ENCODE data around the gene MSI2. TPM values are rescaled to one million over a fixed set of nuclear protein-coding genes. Genes with fewer than 3 reads are reported as not detected.
A peak's percentile ranks its signal among the peaks of the same experiment; 100 is the strongest.

The MSI2 gene
- total RNA-seq, 2 experiments from 2014 or later: 131 to 164 TPM

GRCh38 chr17:57636274-57636673, 380.0 kb downstream of the MSI2 start:
- ChIA-PET POLR2A (interaction anchor here (1.1 to 1.8 kb wide), 5 partner anchors 11 to 83 kb away, joined by 3 to 6 read pairs (median 4); no protein-coding TSS in a partner anchor), CTCF (ENCODE audit: unreplicated experiment) (interaction anchor here (0.5 to 1.2 kb wide), 4 partner anchors 14 to 39 kb away, joined by 3 to 4 read pairs (median 3); no protein-coding TSS in a partner anchor)
- H3K36me3 ChIP-seq (ENCODE audit: insufficient read depth, low read length): peaks cover 32% of the 10 kb centered on the region
- H3K4me3 ChIP-seq (ENCODE audit: low read depth, low read length, poor library complexity, severe bottlenecking): peak overlapping the region; percentile 51
- peak overlapping the region; percentile 94 for H3K27ac ChIP-seq (ENCODE audit: low read depth, low read length, poor library complexity, severe bottlenecking)
- H3K9me2 ChIP-seq (ENCODE audit: insufficient read depth, low read length): no peaks in the 10 kb centered on the region
- intact Hi-C loops (cut with micrococcal nuclease; ENCODE audit: unreplicated experiment): loop anchor here (2.0 to 5.0 kb wide), 2 partner anchors 31 to 36 kb away; no protein-coding TSS in a partner anchor
- peak; percentile 27 for DNase-seq (ENCODE audit: low spot score)
- H3K79me2 ChIP-seq (ENCODE audit: insufficient read depth, low read depth, low read length): no peaks in the 10 kb centered on the region
- H3K4me2 ChIP-seq (ENCODE audit: low read length): peak overlapping the region; percentile 67
- TF ChIP-seq CTCF (conservative IDR thresholded peaks at IDR 0.05; ENCODE audit: low read length) (peak; percentile 64), EZH2phosphoT487 (IDR thresholded peaks at IDR 0.05; ENCODE audit: borderline replicate concordance, low read depth, low read length) (no peak)
- H3K4me1 ChIP-seq (ENCODE audit: insufficient read depth, low read length, poor library complexity, severe bottlenecking): peaks cover 50% of the 10 kb centered on the region
- 0 out of 2 replicates have a peak, but pooled peaks cover 3% of the 10 kb centered on the region for H3K9me3 ChIP-seq (ENCODE audit: low read length)
- no TSS peak for BruUV-seq (replicated peaks)
- H2AFZ ChIP-seq (ENCODE audit: low read length): no peak overlapping the region; the same call in 1 of the 2 replicates
- H4K20me1 ChIP-seq (ENCODE audit: insufficient read depth, low read length): no peaks in the 10 kb centered on the region

GRCh38 chr17:57636985-57637665, 380.8 kb downstream of the MSI2 start:
- peak; percentile 76 for DNase-seq (ENCODE audit: low spot score)
- BruUV-seq (replicated peaks): no TSS peak
- ChIA-PET POLR2A (interaction anchor here (0.8 to 1.8 kb wide), 9 partner anchors 10 to 85 kb away, joined by 3 to 6 read pairs (median 3); no protein-coding TSS in a partner anchor), CTCF (ENCODE audit: unreplicated experiment) (interaction anchor here (0.5 to 1.3 kb wide), 3 partner anchors 15 to 35 kb away, joined by 3 read pairs; no protein-coding TSS in a partner anchor)
- TF ChIP-seq EZH2phosphoT487 (IDR thresholded peaks at IDR 0.05; ENCODE audit: borderline replicate concordance, low read depth, low read length) (no peak), CTCF (conservative IDR thresholded peaks at IDR 0.05; ENCODE audit: low read length) (no peak)
- Histone ChIP-seq H3K27ac (ENCODE audit: low read depth, low read length, poor library complexity, severe bottlenecking) (peak overlapping the region; percentile 94), H3K4me2 (ENCODE audit: low read length) (peak overlapping the region; percentile 67), H3K4me1 (ENCODE audit: insufficient read depth, low read length, poor library complexity, severe bottlenecking) (peaks cover 42% of the 10 kb centered on the region), H3K9me3 (ENCODE audit: low read length) (0 out of 2 replicates have a peak, but pooled peaks cover 3% of the 10 kb centered on the region), H3K79me2 (ENCODE audit: insufficient read depth, low read depth, low read length) (no peaks in the 10 kb centered on the region), H3K36me3 (ENCODE audit: insufficient read depth, low read length) (peaks cover 29% of the 10 kb centered on the region), H2AFZ (ENCODE audit: low read length) (peak overlapping the region; percentile 26; the same call in 1 of the 2 replicates), H4K20me1 (ENCODE audit: insufficient read depth, low read length) (no peaks in the 10 kb centered on the region), H3K4me3 (ENCODE audit: low read depth, low read length, poor library complexity, severe bottlenecking) (peak overlapping the region; percentile 51), H3K9me2 (ENCODE audit: insufficient read depth, low read length) (no peaks in the 10 kb centered on the region)
- intact Hi-C loops (cut with micrococcal nuclease; ENCODE audit: unreplicated experiment): loop anchor here (2.0 to 5.0 kb wide), 2 partner anchors 32 to 35 kb away; no protein-coding TSS in a partner anchor
